Panc1 (cell line): ENCODE results near the gene ITIH2. TPM values are rescaled to one million over a fixed set of nuclear protein-coding genes. Genes with fewer than 3 reads are reported as not detected.
"Not testable (repeated sequence)": the region's sequence is repeated elsewhere in the genome, so short reads cannot be mapped to it uniquely, and the experiment has no call there.

ENCODE experiments used
- ATAC-seq: fragments of 200-7000 bp; cut with Tn5 transposase; 2 replicates; pipeline ENCODE4 v1.9.1; 2020; ENCODE audit warnings: mild to moderate bottlenecking, moderate library complexity
- BruUV-seq: library from RNA; stranded (reverse); fragments of 400-500 nt; replicated peaks from 2 replicates; lab custom pipeline; 2021; lab: Mats Ljungman, UMichigan
- CTCF ChIA-PET: fragments of 300-600 bp; sonication (Branson Sonifier 250); formaldehyde crosslinking; loops from one replicate; lab custom pipeline; 2022; ENCODE audit warnings: antibody characterized with exemption; lab: Charles Lee
- POLR2A ChIA-PET: fragments of 300-600 bp; sonication (Branson Sonifier 250); formaldehyde crosslinking; loops from one replicate; lab custom pipeline; 2022; ENCODE audit warnings: antibody characterized with exemption; lab: Charles Lee
- DNase-seq: peaks from one replicate; pipeline ENCODE4 v3.0.0-alpha.2; 2010; ENCODE audit warnings: low read depth, low spot score
- H3K27ac ChIP-seq: 2 replicates; pipeline ENCODE4 v1.5.1; 2011; ENCODE audit warnings: mild to moderate bottlenecking, low read length, inconsistent platforms
- H3K27me3 ChIP-seq: fragments of 200-500 bp; sonication (Bioruptor generic); 2 replicates; pipeline ENCODE4 v1.6.0; 2014; ENCODE audit warnings: low read length, inconsistent platforms; ENCODE audit not compliant: control insufficient read depth, insufficient read depth
- H3K36me3 ChIP-seq: fragments of 200-500 bp; sonication (Bioruptor generic); 2 replicates; pipeline ENCODE4 v1.5.1; 2014; ENCODE audit warnings: inconsistent platforms, mild to moderate bottlenecking, low read length, moderate library complexity; ENCODE audit not compliant: control insufficient read depth, insufficient read depth
- H3K4me1 ChIP-seq: 2 replicates; pipeline ENCODE4 v1.5.1; 2011; ENCODE audit warnings: inconsistent platforms, mild to moderate bottlenecking, low read length, moderate library complexity; ENCODE audit not compliant: control insufficient read depth, insufficient read depth
- H3K4me3 ChIP-seq, 2 experiments: 2 replicates each; pipeline ENCODE4 v1.5.1; 2011 to 2012; ENCODE audit warnings: low read depth in 2 of 2, low read length in 2 of 2, mild to moderate bottlenecking in 2 of 2, inconsistent platforms in 1 of 2, moderate library complexity in 1 of 2
- H3K9me3 ChIP-seq: fragments of 200-500 bp; sonication (Bioruptor generic); 2 replicates; pipeline ENCODE4 v1.5.1; 2014; ENCODE audit warnings: low read depth, mild to moderate bottlenecking, inconsistent platforms, low read length, moderate library complexity; ENCODE audit not compliant: control insufficient read depth, insufficient read depth
- CTCF ChIP-seq: fragments of 450-650 bp; IDR thresholded peaks from 2 replicates; pipeline ENCODE4 v1.5.1; 2017; ENCODE audit warnings: mild to moderate bottlenecking
- POLR2AphosphoS5 ChIP-seq: IDR thresholded peaks from 2 replicates; pipeline ENCODE4 v1.6.1; 2012; ENCODE audit warnings: mild to moderate bottlenecking, low read depth, low read length, moderate library complexity
- SIN3A ChIP-seq: IDR thresholded peaks from 2 replicates; pipeline ENCODE4 v1.6.1; 2012; ENCODE audit warnings: low read depth, mild to moderate bottlenecking, low read length, moderate library complexity, borderline replicate concordance; ENCODE audit not compliant: insufficient read depth
- TCF7L2 ChIP-seq: IDR thresholded peaks from 2 replicates; pipeline ENCODE4 v1.6.1; 2011; ENCODE audit warnings: mild to moderate bottlenecking, low read depth, low read length, inconsistent platforms
- in situ Hi-C: cut with HindIII; loops from 2 replicates; pipeline ENCODE4 v1.10.0; 2016; ENCODE audit warnings: low sequenced_read_pairs, low pct_unique_long_range_greater_than_20kb
- intact Hi-C: fragments of 100-400 bp; cut with micrococcal nuclease; formaldehyde crosslinking; loops from one replicate; pipeline ENCODE4 v1.10.0; 2022; ENCODE audit not compliant: unreplicated experiment
- total RNA-seq: library from RNA; stranded (reverse); gene quantifications from one replicate; pipeline ENCODE4 v1.2.1, GENCODE V29; 2021; ENCODE audit not compliant: unreplicated experiment
- TF ChIP-seq, protein P1 (sequence below), 2 experiments: IDR thresholded peaks; 2 replicates each; pipeline ENCODE4 v1.6.1; 2011 to 2012; ENCODE audit warnings: low read depth in 2 of 2, control low read depth in 1 of 2, low read length in 1 of 2, mild to moderate bottlenecking in 1 of 2, moderate library complexity in 1 of 2; ENCODE audit not compliant: insufficient read depth in 1 of 2

Gene ITIH2
- total RNA-seq, 1 experiment from 2014 or later, result 0.67 TPM

DNA sequence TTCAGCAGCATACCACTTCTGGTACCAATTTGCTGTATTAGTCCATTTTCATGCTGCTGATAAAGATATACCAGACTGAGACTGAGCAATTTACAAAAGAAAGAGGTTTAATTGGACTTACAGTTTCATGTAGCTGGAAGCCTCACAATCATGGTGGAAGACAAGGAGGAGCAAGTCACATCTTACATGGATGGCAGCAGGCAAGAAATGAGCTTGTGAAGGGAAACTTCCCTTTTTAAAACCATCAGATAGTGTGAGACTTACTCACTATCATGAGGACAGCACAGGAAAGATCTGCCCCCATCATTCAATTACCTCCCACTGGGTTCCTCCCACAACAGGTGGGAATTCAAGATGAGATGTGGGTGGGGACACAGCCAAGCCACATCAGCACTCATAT lies 9.9 kb upstream of the ITIH2 start:
- POLR2A ChIA-PET, H3K4me1 ChIP-seq, H3K36me3 ChIP-seq, H3K27ac ChIP-seq, BruUV-seq, ATAC-seq, H3K4me3 ChIP-seq, H3K27me3 ChIP-seq, CTCF ChIA-PET, in situ Hi-C loops, intact Hi-C loops, DNase-seq, H3K9me3 ChIP-seq: not testable (repeated sequence)

DNA sequence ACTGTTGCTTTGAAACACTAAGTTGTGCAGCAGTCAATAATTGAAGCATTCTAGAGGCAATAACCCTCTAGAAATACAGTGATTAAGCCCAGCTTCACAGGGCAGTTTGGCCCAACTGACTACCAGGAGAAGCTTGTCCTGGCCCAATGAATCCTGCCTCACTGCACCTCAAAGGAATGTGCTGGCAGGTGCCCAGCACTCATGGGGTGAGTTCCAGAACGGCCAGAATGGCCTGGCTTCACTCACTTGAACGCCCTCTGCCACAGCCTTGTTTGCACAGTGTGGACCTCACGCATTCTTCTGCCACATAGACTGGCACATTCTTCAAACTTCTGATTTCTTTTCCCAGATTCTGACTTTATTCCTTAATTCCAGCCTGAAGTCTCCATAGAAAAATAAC lies 6.6 kb upstream of the ITIH2 start:
- ChIA-PET POLR2A (no interaction called here), CTCF (no interaction called here)
- no peaks in the 10 kb centered on the region for H3K9me3 ChIP-seq
- no TSS peak for BruUV-seq
- H3K27me3 ChIP-seq, result no peaks in the 10 kb centered on the region
- no peak overlapping the region for H3K27ac ChIP-seq
- H3K36me3 ChIP-seq, result no peaks in the 10 kb centered on the region
- DNase-seq (no peak), ATAC-seq (no peak)
- in situ Hi-C loops (no loop called here), intact Hi-C loops (no loop called here)
- H3K4me3 ChIP-seq, result no peak overlapping the region
- no peaks in the 10 kb centered on the region for H3K4me1 ChIP-seq
- no peak for TF ChIP-seq TCF7L2
- TF ChIP-seq SIN3A, result no peak
- TF ChIP-seq POLR2AphosphoS5, result no peak
- TF ChIP-seq, protein P1, sequence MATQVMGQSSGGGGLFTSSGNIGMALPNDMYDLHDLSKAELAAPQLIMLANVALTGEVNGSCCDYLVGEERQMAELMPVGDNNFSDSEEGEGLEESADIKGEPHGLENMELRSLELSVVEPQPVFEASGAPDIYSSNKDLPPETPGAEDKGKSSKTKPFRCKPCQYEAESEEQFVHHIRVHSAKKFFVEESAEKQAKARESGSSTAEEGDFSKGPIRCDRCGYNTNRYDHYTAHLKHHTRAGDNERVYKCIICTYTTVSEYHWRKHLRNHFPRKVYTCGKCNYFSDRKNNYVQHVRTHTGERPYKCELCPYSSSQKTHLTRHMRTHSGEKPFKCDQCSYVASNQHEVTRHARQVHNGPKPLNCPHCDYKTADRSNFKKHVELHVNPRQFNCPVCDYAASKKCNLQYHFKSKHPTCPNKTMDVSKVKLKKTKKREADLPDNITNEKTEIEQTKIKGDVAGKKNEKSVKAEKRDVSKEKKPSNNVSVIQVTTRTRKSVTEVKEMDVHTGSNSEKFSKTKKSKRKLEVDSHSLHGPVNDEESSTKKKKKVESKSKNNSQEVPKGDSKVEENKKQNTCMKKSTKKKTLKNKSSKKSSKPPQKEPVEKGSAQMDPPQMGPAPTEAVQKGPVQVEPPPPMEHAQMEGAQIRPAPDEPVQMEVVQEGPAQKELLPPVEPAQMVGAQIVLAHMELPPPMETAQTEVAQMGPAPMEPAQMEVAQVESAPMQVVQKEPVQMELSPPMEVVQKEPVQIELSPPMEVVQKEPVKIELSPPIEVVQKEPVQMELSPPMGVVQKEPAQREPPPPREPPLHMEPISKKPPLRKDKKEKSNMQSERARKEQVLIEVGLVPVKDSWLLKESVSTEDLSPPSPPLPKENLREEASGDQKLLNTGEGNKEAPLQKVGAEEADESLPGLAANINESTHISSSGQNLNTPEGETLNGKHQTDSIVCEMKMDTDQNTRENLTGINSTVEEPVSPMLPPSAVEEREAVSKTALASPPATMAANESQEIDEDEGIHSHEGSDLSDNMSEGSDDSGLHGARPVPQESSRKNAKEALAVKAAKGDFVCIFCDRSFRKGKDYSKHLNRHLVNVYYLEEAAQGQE (IDR thresholded peaks at IDR 0.05; ENCODE audit: insufficient read depth in 1 of 2, low read depth in 2 of 2, low read length in 1 of 2), result no peak
- TF ChIP-seq CTCF, result no peak

DNA sequence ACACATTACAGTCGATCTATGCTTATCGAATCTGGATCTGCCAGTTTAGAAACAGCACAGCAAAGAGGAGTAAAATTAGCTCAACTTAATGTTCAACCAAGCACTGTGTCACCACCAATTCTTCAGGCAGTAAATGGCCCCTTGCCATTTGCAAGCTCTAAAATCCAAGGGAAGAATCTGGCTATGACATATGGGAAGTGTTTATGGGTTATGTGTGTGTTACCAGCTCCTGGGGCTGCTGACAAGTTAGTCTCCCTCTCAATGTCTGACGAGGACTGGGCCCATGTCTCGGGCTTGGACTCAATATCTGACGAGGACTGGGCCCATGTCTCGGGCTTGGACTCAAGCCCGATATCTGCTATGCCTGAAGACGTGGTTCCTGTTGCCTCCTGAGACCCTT lies 5.7 kb upstream of the ITIH2 start:
- DNase-seq, result no peak
- ChIA-PET CTCF (no interaction called here), POLR2A (interaction anchor here (0.6 kb wide), 1 partner anchor 951 kb away, joined by 3 read pairs; no protein-coding TSS in a partner anchor)
- no peaks in the 10 kb centered on the region for H3K27me3 ChIP-seq
- in situ Hi-C loops, result no loop called here
- H3K4me1 ChIP-seq, result no peaks in the 10 kb centered on the region
- ATAC-seq, result no peak
- no TSS peak for BruUV-seq
- no peaks in the 10 kb centered on the region for H3K9me3 ChIP-seq
- no peak overlapping the region for H3K4me3 ChIP-seq
- no peak overlapping the region for H3K27ac ChIP-seq
- TF ChIP-seq POLR2AphosphoS5, result no peak
- TF ChIP-seq SIN3A, result no peak
- no peak for TF ChIP-seq CTCF
- TF ChIP-seq TCF7L2, result no peak
- TF ChIP-seq, protein P1 (IDR thresholded peaks at IDR 0.05; ENCODE audit: insufficient read depth in 1 of 2, low read depth in 2 of 2, low read length in 1 of 2), result no peak
- no peaks in the 10 kb centered on the region for H3K36me3 ChIP-seq
- intact Hi-C loops, result no loop called here
